CD4-positive, alpha-beta memory T cell (primary cell): ENCODE results near the gene FAM240A. TPM values are rescaled to one million over a fixed set of nuclear protein-coding genes. Genes with fewer than 3 reads are reported as not detected.

ENCODE experiments used
- CTCF ChIA-PET: fragments of 350-600 bp; sonication (Branson Sonifier 250); formaldehyde crosslinking; loops from one replicate; lab custom pipeline; 2021; ENCODE audit warnings: inconsistent platforms; ENCODE audit not compliant: partially characterized antibody; lab: Charles Lee
- POLR2A ChIA-PET: fragments of 350-600 bp; sonication (Branson Sonifier 250); formaldehyde crosslinking; loops from one replicate; lab custom pipeline; 2021; ENCODE audit not compliant: partially characterized antibody; lab: Charles Lee
- DNase-seq, 5 donors: peaks; one replicate each; pipeline versions ENCODE4 v3.0.0 to v3.0.0-alpha.2; 2020 to 2022; ENCODE audit warnings: mixed read lengths in 1 of 5
- H3K27ac ChIP-seq: one replicate; pipeline ENCODE4 v1.7.0; 2013; ENCODE audit warnings: low read depth, low read length
- H3K27me3 ChIP-seq: 2 replicates; pipeline ENCODE4 v1.7.0; 2013; ENCODE audit warnings: mild to moderate bottlenecking, low read length, moderate library complexity; ENCODE audit not compliant: insufficient read depth
- H3K36me3 ChIP-seq: 2 replicates; pipeline ENCODE4 v1.7.0; 2013; ENCODE audit warnings: mild to moderate bottlenecking, low read length, moderate library complexity; ENCODE audit not compliant: insufficient read depth
- H3K4me1 ChIP-seq: 2 replicates; pipeline ENCODE4 v1.7.0; 2013; ENCODE audit warnings: mild to moderate bottlenecking, low read length, moderate library complexity; ENCODE audit not compliant: insufficient read depth
- H3K4me3 ChIP-seq, 2 donors: one replicate each; pipeline ENCODE4 v1.7.0; 2013; ENCODE audit warnings: low read length in 2 of 2, mild to moderate bottlenecking in 1 of 2
- H3K9me3 ChIP-seq, 2 donors: one replicate each; pipeline ENCODE4 v1.7.0; 2013; ENCODE audit warnings: low read length in 2 of 2, control low read depth in 1 of 2; ENCODE audit not compliant: control insufficient read depth in 1 of 2
- H3K27ac Mint-ChIP-seq, 7 donors: one replicate each; pipeline ENCODE4 v1.8.0; 2020 to 2021; ENCODE audit warnings: mixed read lengths in 7 of 7, mild to moderate bottlenecking in 6 of 7, inconsistent platforms in 3 of 7, moderate library complexity in 3 of 7
- H3K27me3 Mint-ChIP-seq, 2 donors: one replicate each; pipeline ENCODE4 v1.8.0; 2020 to 2021; ENCODE audit warnings: mixed read lengths in 2 of 2
- H3K36me3 Mint-ChIP-seq, 2 donors: one replicate each; pipeline ENCODE4 v1.8.0; 2020 to 2021; ENCODE audit warnings: mixed read lengths in 2 of 2, inconsistent platforms in 1 of 2, mild to moderate bottlenecking in 1 of 2
- H3K4me1 Mint-ChIP-seq, 4 donors: one replicate each; pipeline ENCODE4 v1.8.0; 2020 to 2021; ENCODE audit warnings: mixed read lengths in 4 of 4, mild to moderate bottlenecking in 1 of 4
- H3K4me3 Mint-ChIP-seq, 8 donors: one replicate each; pipeline ENCODE4 v1.8.0; 2020 to 2021; ENCODE audit warnings: mixed read lengths in 8 of 8, mild to moderate bottlenecking in 7 of 8, moderate library complexity in 6 of 8, inconsistent platforms in 3 of 8
- H3K9me3 Mint-ChIP-seq, 8 donors: one replicate each; pipeline ENCODE4 v1.8.0; 2020 to 2021; ENCODE audit warnings: mixed read lengths in 8 of 8, mild to moderate bottlenecking in 5 of 8, inconsistent platforms in 3 of 8, moderate library complexity in 1 of 8
- intact Hi-C: fragments of 100-400 bp; cut with micrococcal nuclease; formaldehyde crosslinking; loops from one replicate; pipeline ENCODE4 v1.15.1; 2023
- polyA plus RNA-seq, 2 donors: library from polyadenylated mRNA; unstranded; fragments of 300-500 nt; fragmentation: Illumina TruSeq; gene quantifications; one replicate each; pipeline ENCODE4 v1.2.3, GENCODE V29; 2021
- total RNA-seq, 2 experiments: library from RNA; stranded (reverse); gene quantifications; one replicate each; pipeline ENCODE4 v1.2.3, GENCODE V29; 2021

The FAM240A gene
- total and polyA plus RNA-seq, 4 experiments from 2014 or later = not detected

GRCh38 chr3:46651084-46651483, 38.8 kb downstream of the FAM240A start:
- peaks cover 8% of the 10 kb centered on the region for H3K27me3 ChIP-seq
- ChIA-PET POLR2A (no interaction called here), CTCF (no interaction called here)
- intact Hi-C loops = no loop called here
- H3K4me3 ChIP-seq = no peak overlapping the region
- peaks cover 0 to 14% (median 6%) of the 10 kb centered on the region in 8 donors for H3K9me3 Mint-ChIP-seq
- H3K4me1 ChIP-seq = no peaks in the 10 kb centered on the region
- DNase-seq = no peak
- H3K36me3 ChIP-seq = no peaks in the 10 kb centered on the region
- no peak overlapping the region for H3K4me3 Mint-ChIP-seq
- H3K27me3 Mint-ChIP-seq = peaks cover 13 to 15% of the 10 kb centered on the region in 2 donors
- H3K9me3 ChIP-seq = peaks cover 0 to 4% of the 10 kb centered on the region in 2 donors
- H3K36me3 Mint-ChIP-seq = no peaks in the 10 kb centered on the region
- no peak overlapping the region for H3K27ac ChIP-seq
- no peak overlapping the region for H3K27ac Mint-ChIP-seq
- H3K4me1 Mint-ChIP-seq = no peaks in the 10 kb centered on the region

GRCh38 chr3:46655271-46655670, 42.9 kb downstream of the FAM240A start:
- Mint-ChIP-seq H3K4me3 (no peak overlapping the region), H3K9me3 (peaks cover 0 to 14% (median 6%) of the 10 kb centered on the region in 8 donors), H3K27ac (no peak overlapping the region), H3K4me1 (no peaks in the 10 kb centered on the region), H3K27me3 (peaks cover 7 to 9% of the 10 kb centered on the region in 2 donors), H3K36me3 (no peaks in the 10 kb centered on the region)
- POLR2A ChIA-PET = no interaction called here
- intact Hi-C loops = no loop called here
- Histone ChIP-seq H3K27ac (no peak overlapping the region), H3K9me3 (peaks cover 0 to 4% of the 10 kb centered on the region in 2 donors), H3K4me3 (no peak overlapping the region), H3K27me3 (no peaks in the 10 kb centered on the region), H3K4me1 (no peaks in the 10 kb centered on the region), H3K36me3 (no peaks in the 10 kb centered on the region)
- CTCF ChIA-PET = no interaction called here
- no peak for DNase-seq

DNA sequence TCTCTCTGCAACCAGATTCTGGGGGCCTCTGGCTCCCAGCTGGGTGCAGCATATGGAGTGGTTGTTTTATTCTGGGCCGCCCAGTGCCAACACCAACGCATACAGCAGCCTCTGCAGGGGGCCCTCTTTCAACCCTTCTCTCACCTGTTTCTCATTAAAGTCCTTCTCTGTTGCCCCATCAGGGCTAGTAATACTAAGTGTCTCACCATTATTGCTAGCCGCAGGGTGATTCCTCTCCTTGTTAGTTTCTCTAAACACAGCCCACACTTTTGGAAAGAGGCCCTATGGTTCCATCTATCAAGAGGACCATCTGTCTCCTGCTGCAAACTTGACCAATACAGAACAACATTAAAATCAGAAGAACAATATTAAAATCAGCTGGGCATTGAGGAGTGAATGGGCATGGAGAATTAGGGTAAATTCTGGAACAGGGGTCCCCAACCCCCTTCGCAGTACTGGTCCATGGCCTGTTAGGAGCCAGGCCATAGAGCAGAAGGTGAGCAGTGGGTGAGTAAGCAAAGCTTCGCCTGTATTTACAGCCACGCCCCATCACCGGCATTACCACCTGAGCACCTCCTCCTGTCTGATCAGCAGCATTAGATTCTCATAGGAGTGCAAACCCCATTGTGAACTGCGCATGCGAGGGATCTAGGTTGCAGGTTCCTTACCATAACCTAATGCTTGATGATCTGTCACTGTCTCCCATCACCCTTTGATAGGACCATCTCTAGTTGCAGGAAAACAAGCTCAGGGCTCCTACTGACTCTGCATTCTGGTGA, 44.6 kb downstream of the FAM240A start:
- Histone ChIP-seq H3K27ac (no peak overlapping the region), H3K9me3 (peaks cover 0 to 2% of the 10 kb centered on the region in 2 donors), H3K4me3 (no peak overlapping the region), H3K27me3 (no peaks in the 10 kb centered on the region), H3K4me1 (no peaks in the 10 kb centered on the region), H3K36me3 (no peaks in the 10 kb centered on the region)
- peaks cover 5% of the 10 kb centered on the region in 2 donors for H3K27me3 Mint-ChIP-seq
- ChIA-PET POLR2A (no interaction called here), CTCF (no interaction called here)
- DNase-seq = no peak
- no peak overlapping the region for H3K27ac Mint-ChIP-seq
- H3K4me3 Mint-ChIP-seq = no peak overlapping the region
- no peaks in the 10 kb centered on the region for H3K36me3 Mint-ChIP-seq
- intact Hi-C loops = no loop called here
- H3K9me3 Mint-ChIP-seq = peaks cover 0 to 4% (median 3%) of the 10 kb centered on the region in 8 donors
- no peaks in the 10 kb centered on the region for H3K4me1 Mint-ChIP-seq

GRCh38 chr3:46659285-46659684, 47.0 kb downstream of the FAM240A start:
- no peak overlapping the region for H3K4me3 ChIP-seq
- CTCF ChIA-PET = no interaction called here
- POLR2A ChIA-PET = no interaction called here
- no peak for DNase-seq
- Mint-ChIP-seq H3K27me3 (peaks cover 0 to 5% of the 10 kb centered on the region in 2 donors), H3K4me1 (peaks cover 0 to 7% (median 0%) of the 10 kb centered on the region in 4 donors), H3K9me3 (no peaks in the 10 kb centered on the region), H3K4me3 (no peak overlapping the region), H3K27ac (no peak overlapping the region), H3K36me3 (no peaks in the 10 kb centered on the region)
- intact Hi-C loops = no loop called here
- H3K9me3 ChIP-seq = no peaks in the 10 kb centered on the region
- no peaks in the 10 kb centered on the region for H3K4me1 ChIP-seq
- no peaks in the 10 kb centered on the region for H3K27me3 ChIP-seq
- H3K27ac ChIP-seq = no peak overlapping the region
- H3K36me3 ChIP-seq = no peaks in the 10 kb centered on the region

- Mint-ChIP-seq H3K27ac (no peak overlapping the region), H3K36me3 (no peaks in the 10 kb centered on the region), H3K4me3 (no peak overlapping the region), H3K27me3 (peaks cover 0 to 2% of the 10 kb centered on the region in 2 donors), H3K9me3 (no peaks in the 10 kb centered on the region), H3K4me1 (peaks cover 0 to 7% (median 0%) of the 10 kb centered on the region in 4 donors)
- no peak for DNase-seq
- H3K27me3 ChIP-seq = no peaks in the 10 kb centered on the region
- no peaks in the 10 kb centered on the region for H3K36me3 ChIP-seq
- no peaks in the 10 kb centered on the region for H3K4me1 ChIP-seq
- ChIA-PET POLR2A (no interaction called here), CTCF (no interaction called here)
- no peak overlapping the region for H3K4me3 ChIP-seq
- intact Hi-C loops = no loop called here
- H3K27ac ChIP-seq = no peak overlapping the region
- H3K9me3 ChIP-seq = no peaks in the 10 kb centered on the region
Observed at GRCh38 chr3:46660003-46660402, 47.7 kb downstream of the FAM240A start.

GRCh38 chr3:46660543-46661523, 48.5 kb downstream of the FAM240A start:
- H3K27ac Mint-ChIP-seq = no peak overlapping the region
- CTCF ChIA-PET = interaction anchor here (0.6 kb wide), 1 partner anchor 1288 kb away, joined by 3 read pairs; no protein-coding TSS in a partner anchor
- intact Hi-C loops = no loop called here

More at GRCh38 chr3:46660543-46661523, 48.5 kb downstream of the FAM240A start:
- Mint-ChIP-seq H3K9me3 (no peaks in the 10 kb centered on the region), H3K36me3 (no peaks in the 10 kb centered on the region), H3K4me3 (no peak overlapping the region), H3K27me3 (peaks cover 0 to 2% of the 10 kb centered on the region in 2 donors), H3K4me1 (peaks cover 0 to 7% (median 0%) of the 10 kb centered on the region in 4 donors)
- Histone ChIP-seq H3K9me3 (no peaks in the 10 kb centered on the region), H3K27me3 (no peaks in the 10 kb centered on the region), H3K36me3 (no peaks in the 10 kb centered on the region), H3K4me3 (no peak overlapping the region), H3K4me1 (no peaks in the 10 kb centered on the region), H3K27ac (no peak overlapping the region)
- DNase-seq = no peak
- POLR2A ChIA-PET = no interaction called here
